Stimulated activated CD8-positive, alpha-beta memory T cell treated with anti-CD3 and anti-CD28 coated beads, Interleukin-4, amount 100 ng/mL, for 48 hours (primary cell): Measurements from ENCODE around the gene TNRC18.

ENCODE experiments used
- DNase-seq: peaks from one replicate; pipeline ENCODE4 v3.0.0-alpha.2; 2020

TNRC18 gene

GRCh38 chr7:5425507-5426225 is 2.0 kb upstream of the TNRC18 start:
- no peak for DNase-seq

DNA sequence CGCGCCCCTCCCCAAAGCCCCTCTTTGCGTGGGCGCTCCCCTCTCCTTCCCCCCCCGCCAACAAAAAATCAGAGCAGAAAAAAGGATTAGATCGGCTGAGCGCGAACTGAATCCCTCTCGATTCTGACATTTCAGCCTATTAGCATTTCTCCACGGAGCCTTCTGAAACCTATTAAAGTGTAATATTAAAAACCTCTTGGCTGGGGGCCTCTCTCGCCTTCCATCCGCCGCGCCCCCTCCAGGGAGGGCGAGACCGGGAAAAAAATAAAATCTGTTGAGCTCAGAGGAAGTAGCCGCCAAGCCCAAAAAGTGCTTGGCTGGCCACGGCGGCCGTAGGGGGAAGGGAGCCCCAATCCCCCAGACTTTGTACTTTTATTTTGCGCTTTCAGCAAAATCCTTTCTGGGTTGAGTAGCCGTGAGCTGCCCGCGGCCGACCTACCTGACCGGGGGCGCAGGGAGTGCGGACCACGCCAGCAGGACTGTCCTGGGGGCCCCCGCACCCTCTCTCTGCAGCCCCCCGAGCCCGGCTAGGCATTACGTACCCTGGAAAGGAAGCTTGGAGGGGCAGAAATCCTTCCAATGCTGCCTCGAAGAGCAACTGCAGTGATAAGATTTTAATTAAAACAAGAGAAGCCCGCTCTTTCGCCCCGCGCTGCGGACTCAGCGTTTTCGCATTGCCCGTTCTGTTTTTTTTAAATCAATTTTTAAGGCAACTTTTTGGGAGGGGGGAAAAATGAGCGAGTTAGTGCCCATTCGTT is 1.3 kb upstream of the TNRC18 start:
- no peak for DNase-seq

DNA sequence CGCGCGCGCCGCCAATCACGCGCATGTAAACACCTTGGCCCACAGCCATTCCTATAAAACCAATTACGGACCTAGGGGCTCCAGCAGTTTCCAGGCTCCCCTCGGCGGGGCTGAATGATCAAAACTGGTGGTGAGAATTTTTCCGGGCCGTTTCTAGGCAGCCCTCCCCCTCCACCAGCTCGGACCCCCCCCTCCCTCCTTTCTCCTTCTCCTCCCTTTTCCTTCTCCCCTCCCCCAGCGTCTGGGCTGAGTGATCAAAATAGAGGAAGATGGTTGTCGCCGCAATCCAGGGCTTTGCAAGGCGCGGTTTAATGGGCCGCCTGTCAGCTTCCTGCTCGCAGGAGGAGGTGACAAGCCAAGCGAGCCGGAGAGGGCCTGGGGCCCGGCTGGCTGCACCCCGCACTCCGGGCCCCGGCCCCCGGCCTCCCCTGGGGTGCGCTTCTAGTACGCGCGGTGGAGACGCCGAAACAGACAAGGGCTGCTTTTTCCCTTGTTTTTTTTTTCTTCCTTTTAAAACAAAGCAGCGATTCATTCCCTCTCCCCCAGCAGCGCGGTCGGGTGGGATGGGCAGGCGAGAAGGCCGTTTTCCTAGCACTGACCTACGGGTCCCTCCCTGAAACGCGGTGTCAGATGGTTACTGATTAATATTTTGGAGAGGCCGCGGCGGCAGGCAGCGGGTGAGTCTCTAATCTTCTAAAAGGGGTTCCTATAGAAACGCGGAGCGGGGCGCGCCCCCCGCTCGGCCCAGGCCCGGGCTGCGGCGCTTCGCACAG is 528 bp upstream of the TNRC18 start:
- DNase-seq = peak; percentile 63

DNA sequence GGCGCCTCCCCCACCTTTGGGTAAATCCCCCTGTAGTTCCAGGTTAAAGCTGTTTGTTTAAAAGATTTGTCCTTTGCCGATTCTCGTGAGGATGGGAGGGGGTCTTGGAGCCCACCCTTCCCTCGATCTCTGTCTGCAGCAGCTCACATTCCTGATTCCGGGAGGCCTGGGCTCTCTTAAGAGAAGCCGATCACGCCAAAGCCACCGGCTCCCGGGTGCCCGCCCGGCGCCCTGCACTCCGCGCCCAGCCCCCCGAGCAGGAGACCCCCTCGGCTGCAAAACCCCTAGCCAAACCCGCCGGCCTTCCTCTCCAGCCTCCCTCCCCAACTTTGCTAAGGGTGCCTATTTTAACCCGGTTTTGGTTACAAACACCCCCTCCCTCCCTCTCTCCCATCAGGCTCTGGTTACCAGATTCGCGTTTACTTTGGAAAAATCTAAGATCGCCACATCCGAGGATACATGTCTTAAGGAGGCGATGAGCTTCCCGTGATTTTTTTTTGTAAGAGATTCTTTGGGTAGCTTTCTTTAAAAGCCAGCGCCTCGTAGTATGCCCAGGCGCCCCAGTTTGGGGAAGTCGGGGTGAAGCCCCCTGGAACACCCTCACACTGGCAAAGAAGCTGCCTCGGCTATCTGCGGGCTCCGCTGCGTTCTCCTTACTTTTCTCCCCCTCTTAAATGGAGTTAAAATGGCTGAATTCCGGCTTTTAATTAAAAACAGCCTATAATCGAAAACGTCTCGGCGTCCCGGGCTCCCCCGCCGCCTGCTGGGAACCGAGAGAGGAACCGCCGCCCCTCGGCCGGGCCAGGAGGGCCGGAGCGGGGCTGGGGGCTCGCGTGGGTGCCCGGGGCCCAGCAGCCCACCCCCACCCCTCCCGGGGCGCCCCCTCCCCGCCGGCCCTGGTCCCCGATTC is 983 bp downstream of the TNRC18 start:
- DNase-seq = no peak

DNA sequence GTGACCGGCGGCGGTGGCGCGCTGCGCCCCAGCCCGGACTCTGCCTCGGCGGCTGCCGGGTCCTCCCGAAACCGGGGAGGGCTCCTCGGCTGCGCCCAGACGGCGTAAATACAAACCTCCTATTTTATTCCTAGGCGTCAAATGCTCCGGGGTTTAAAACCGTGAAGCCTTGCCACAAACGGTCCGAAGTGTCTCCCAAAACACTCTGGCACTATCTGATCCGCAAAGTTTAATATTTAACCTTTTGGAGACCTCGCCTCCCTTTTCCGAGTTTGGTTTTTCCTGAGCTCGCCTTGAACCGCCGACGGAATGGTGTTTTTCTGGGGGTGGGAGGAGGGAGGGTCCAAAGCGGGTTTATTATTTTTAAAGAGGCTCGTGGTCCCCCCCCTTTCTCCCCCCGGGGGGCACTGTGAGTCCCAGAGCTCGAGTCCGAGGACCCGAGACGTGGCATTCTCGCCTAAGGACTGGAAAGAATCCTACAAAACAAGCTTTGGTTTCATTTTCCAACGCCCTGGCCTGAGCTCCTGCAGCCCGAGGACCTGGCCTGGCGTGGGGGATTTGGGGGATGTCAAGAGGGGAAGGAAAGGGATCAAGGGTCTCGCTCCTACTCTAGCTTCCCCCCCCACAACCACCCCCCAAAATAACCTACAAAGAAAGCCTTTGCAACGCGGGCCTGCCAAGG is 1.8 kb downstream of the TNRC18 start:
- no peak for DNase-seq

GRCh38 chr7:5420881-5421713 is 2.5 kb downstream of the TNRC18 start:
- DNase-seq = peak; percentile 42

- DNase-seq = peak; percentile 40
These were observed 3.4 kb downstream of the TNRC18 start for GRCh38 chr7:5420067-5420880.

DNA sequence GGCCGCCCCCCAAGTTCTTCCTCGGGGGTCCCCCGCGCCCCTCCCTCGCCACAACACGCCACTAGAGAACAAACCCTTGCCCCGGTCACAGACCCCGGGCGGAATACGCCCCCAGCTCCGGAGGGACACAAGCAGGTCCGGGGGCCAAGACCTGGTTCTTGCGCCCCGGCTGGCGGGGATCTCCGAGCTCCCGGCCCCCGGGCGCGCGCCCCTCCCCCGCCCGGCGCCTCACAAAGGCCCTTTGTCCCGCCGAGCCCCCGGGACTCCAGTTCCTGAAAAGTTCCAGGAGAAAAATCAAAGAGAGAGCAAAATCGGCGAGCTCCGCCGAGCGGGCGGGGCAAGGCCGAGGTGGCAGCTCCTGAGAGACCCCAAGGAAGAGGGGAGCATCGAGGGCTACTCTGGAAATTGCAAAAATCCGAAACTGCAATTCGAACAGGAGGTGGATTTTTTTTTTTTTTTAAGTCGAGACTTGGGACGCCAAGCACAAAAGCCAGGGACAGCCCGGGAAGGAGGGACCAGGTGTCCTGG is 4.0 kb downstream of the TNRC18 start:
- DNase-seq = no peak

GRCh38 chr7:5418285-5418582 is 5.4 kb downstream of the TNRC18 start:
- no peak for DNase-seq

GRCh38 chr7:5417106-5418071 is 6.2 kb downstream of the TNRC18 start:
- no peak for DNase-seq

- no peak for DNase-seq
These were observed 8.7 kb downstream of the TNRC18 start for GRCh38 chr7:5414916-5415315.

DNA sequence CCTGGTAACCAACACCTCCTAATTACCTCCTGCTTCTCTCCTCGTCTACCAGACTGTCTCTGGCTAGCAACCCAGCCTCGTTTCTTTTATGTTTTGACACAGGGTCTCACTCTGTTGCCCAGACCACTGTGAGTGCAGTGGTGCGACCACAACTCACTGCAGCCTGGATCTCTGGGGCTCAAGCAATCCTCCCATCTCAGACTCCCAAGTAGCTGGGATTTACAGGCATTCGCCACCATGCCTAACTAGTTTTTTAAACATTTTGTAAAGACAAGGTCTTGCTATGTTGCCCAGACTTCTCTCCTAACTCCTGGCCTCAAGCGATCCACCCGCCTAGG is 10.2 kb downstream of the TNRC18 start:
- DNase-seq = no peak

- no peak for DNase-seq
These were observed 14.9 kb downstream of the TNRC18 start for GRCh38 chr7:5408777-5409176.

- no peak for DNase-seq
These were observed 16.4 kb downstream of the TNRC18 start for GRCh38 chr7:5406957-5407945.

- DNase-seq = no peak
These were observed 19.2 kb downstream of the TNRC18 start for GRCh38 chr7:5404421-5404826.

DNA sequence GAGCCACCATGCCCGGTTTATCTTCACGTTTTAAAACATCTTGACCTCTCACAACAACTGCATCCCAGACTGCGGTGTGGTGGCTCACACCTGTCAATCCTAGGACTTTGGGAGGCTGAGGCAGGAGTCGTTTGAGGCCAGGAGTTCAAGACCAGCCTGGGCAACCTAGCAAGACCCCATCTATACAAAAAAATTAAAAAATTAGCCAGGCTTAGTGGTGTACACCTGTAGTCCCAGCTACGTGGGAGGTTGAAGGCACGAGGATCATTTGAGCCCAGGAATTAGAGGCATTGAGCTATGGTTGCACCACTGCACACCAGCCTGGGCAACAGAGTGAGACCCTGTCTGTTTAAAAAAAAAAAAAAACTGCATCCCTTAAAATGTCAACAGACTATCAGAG is 20.2 kb downstream of the TNRC18 start:
- DNase-seq = no peak

DNA sequence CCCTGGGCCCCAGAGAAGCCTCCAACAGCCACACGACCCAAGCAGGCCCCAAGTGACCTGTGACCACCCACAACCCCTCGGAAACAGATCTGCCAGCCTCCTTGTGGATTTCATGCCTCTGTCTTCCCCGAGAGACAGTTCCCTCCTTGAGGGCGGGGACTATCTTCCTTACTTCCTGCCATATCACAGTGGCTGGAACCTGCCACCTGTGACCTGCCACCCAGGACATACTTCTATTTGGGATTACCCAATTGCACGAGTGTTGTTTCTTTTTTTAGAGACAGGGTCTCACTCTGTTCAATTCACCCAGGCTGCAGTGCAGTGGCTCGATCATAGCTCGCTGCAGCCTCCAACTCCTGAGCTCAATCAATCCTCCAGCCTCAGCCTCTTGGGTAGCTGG is 25.9 kb downstream of the TNRC18 start:
- DNase-seq = no peak
